HCT116 (cell line): ENCODE data around the gene MALRD1. TPM values are rescaled to one million over a fixed set of nuclear protein-coding genes. Genes with fewer than 3 reads are reported as not detected.

Experiments used
- ATAC-seq: fragments of 200-7000 bp; cut with Tn5 transposase; 2 replicates; pipeline ENCODE4 v1.9.1; 2020; ENCODE audit warnings: mild to moderate bottlenecking, moderate library complexity
- BruUV-seq: library from RNA; stranded (reverse); fragments of 400-500 nt; replicated peaks from 2 replicates; lab custom pipeline; 2021; lab: Mats Ljungman, UMichigan
- CTCF ChIA-PET: fragments of 300-600 bp; sonication (Branson Sonifier 250); formaldehyde crosslinking; loops from one replicate; lab custom pipeline; 2021; ENCODE audit warnings: antibody characterized with exemption; lab: Charles Lee
- POLR2A ChIA-PET: fragments of 300-600, 350-600 bp; sonication (Branson Sonifier 250); formaldehyde crosslinking; loops from one replicate; lab custom pipeline; 2021; ENCODE audit warnings: antibody characterized with exemption; lab: Charles Lee
- RAD21 ChIA-PET, 2 experiments: fragments of 300-600 bp; sonication (Branson Sonifier 250); formaldehyde crosslinking; loops; one replicate each; lab custom pipeline; 2023; ENCODE audit warnings: low total read pairs in 2 of 2; ENCODE audit not compliant: uncharacterized antibody in 2 of 2, unreplicated experiment in 2 of 2, low non-redundant PET in 1 of 2; lab: Charles Lee
- DNase-seq: peaks from one replicate; pipeline ENCODE4 v3.0.0-alpha.2; 2010; ENCODE audit warnings: low read depth, low spot score
- H2AFZ ChIP-seq: fragments of 200-600 bp; shearing (Covaris generic), sonication (generic); 2 replicates; pipeline ENCODE4 v1.6.1; 2017; ENCODE audit warnings: low read depth, mixed run types, mixed read lengths, antibody characterized with exemption, low read length; ENCODE audit not compliant: poor library complexity, severe bottlenecking
- H3K27ac ChIP-seq: 2 replicates; pipeline ENCODE4 v1.5.1; 2012; ENCODE audit warnings: low read depth, low read length
- H3K27me3 ChIP-seq: fragments of 200-600 bp; sonication (generic); 2 replicates; pipeline ENCODE4 v1.6.1; 2016; ENCODE audit warnings: mixed run types, low read length, mixed read lengths; ENCODE audit not compliant: insufficient read depth
- H3K36me3 ChIP-seq, 2 experiments: fragments of 200-500 bp in 1 of 2; fragments of 200-600 bp in 1 of 2; sonication (Bioruptor generic) in 1 of 2; sonication (generic) in 1 of 2; 2 replicates each; pipeline versions ENCODE4 v1.5.1 to v1.6.1; 2014 to 2016; ENCODE audit warnings: low read length in 2 of 2, inconsistent platforms in 1 of 2, mixed read lengths in 1 of 2, mixed run types in 1 of 2; ENCODE audit not compliant: insufficient read depth in 2 of 2, control insufficient read depth in 1 of 2
- H3K4me1 ChIP-seq, 2 experiments: fragments of 200-600 bp in 1 of 2; sonication (generic) in 1 of 2; 2 replicates each; pipeline versions ENCODE4 v1.5.1 to v1.6.1; 2012 to 2017; ENCODE audit warnings: low read length in 2 of 2, inconsistent platforms in 1 of 2, mild to moderate bottlenecking in 1 of 2, mixed read lengths in 1 of 2, mixed run types in 1 of 2, moderate library complexity in 1 of 2; ENCODE audit not compliant: insufficient read depth in 2 of 2, control insufficient read depth in 1 of 2
- H3K4me2 ChIP-seq: fragments of 200-600 bp; sonication (generic); 2 replicates; pipeline ENCODE4 v1.6.1; 2017; ENCODE audit warnings: mixed run types, low read length, mixed read lengths
- H3K4me3 ChIP-seq, 2 experiments: fragments of 200-600 bp in 1 of 2; sonication (generic) in 1 of 2; replicated peaks in 1 of 2; 2 replicates each; pipeline ENCODE4 v1.5.1; 2011 to 2016; ENCODE audit warnings: low read length in 2 of 2, control low read depth in 1 of 2, low read depth in 1 of 2, mild to moderate bottlenecking in 1 of 2, mixed read lengths in 1 of 2, mixed run types in 1 of 2
- H3K79me2 ChIP-seq: fragments of 200-600 bp; sonication (generic); 2 replicates; pipeline ENCODE4 v1.6.1; 2017; ENCODE audit warnings: mild to moderate bottlenecking, mixed run types, low read length, moderate library complexity, mixed read lengths; ENCODE audit not compliant: insufficient read depth
- H3K9ac ChIP-seq: fragments of 200-600 bp; sonication (generic); 2 replicates; pipeline ENCODE4 v1.6.1; 2016; ENCODE audit warnings: low read length, mixed read lengths
- H3K9me2 ChIP-seq: fragments of 200-600 bp; sonication (generic), shearing (Covaris generic); 2 replicates; pipeline ENCODE4 v1.6.1; 2017; ENCODE audit warnings: mixed run types, mild to moderate bottlenecking, moderate library complexity; ENCODE audit not compliant: insufficient read depth
- H3K9me3 ChIP-seq, 2 experiments: fragments of 200-500 bp in 1 of 2; fragments of 200-600 bp in 1 of 2; sonication (Bioruptor generic) in 1 of 2; sonication (generic) in 1 of 2; 2 replicates each; pipeline ENCODE4 v1.6.1; 2014 to 2017; ENCODE audit warnings: low read length in 2 of 2, mixed read lengths in 2 of 2, inconsistent platforms in 1 of 2, low read depth in 1 of 2, mild to moderate bottlenecking in 1 of 2, mixed run types in 1 of 2, moderate library complexity in 1 of 2; ENCODE audit not compliant: control insufficient read depth in 1 of 2, insufficient read depth in 1 of 2
- H4K20me1 ChIP-seq: fragments of 200-600 bp; sonication (generic), shearing (Covaris generic); 2 replicates; pipeline ENCODE4 v1.6.1; 2017; ENCODE audit warnings: mixed run types, mild to moderate bottlenecking, moderate library complexity; ENCODE audit not compliant: insufficient read depth
- CBX3 ChIP-seq: IDR thresholded peaks from 2 replicates; pipeline ENCODE4 v1.6.1; 2012; ENCODE audit warnings: low read depth
- CEBPB ChIP-seq: IDR thresholded peaks from 2 replicates; pipeline ENCODE4 v1.6.1; 2012; ENCODE audit warnings: low read depth
- EGR1 ChIP-seq: IDR thresholded peaks from 2 replicates; pipeline ENCODE4 v1.6.1; 2012; ENCODE audit warnings: low read depth
- EZH2phosphoT487 ChIP-seq: fragments of 200-600 bp; IDR thresholded peaks from 2 replicates; pipeline ENCODE4 v1.6.1; 2018; ENCODE audit warnings: antibody characterized with exemption, borderline replicate concordance
- TCF7L2 ChIP-seq: IDR thresholded peaks from 2 replicates; pipeline ENCODE4 v1.7.0; 2011; ENCODE audit warnings: borderline replicate concordance, inconsistent platforms; ENCODE audit not compliant: insufficient read depth, insufficient read length; ENCODE audit errors: extremely low read depth
- ZNF274 ChIP-seq: fragments of 200-500 bp; sonication (Bioruptor generic); IDR thresholded peaks from 2 replicates; pipeline ENCODE4 v1.6.1; 2014; ENCODE audit warnings: mild to moderate bottlenecking, low read depth, low read length, inconsistent platforms
- intact Hi-C: fragments of 100-400 bp; cut with micrococcal nuclease; formaldehyde crosslinking; loops from 2 replicates; pipeline ENCODE4 v1.10.0; 2022
- total RNA-seq: library from RNA; stranded (reverse); gene quantifications from one replicate; pipeline ENCODE4 v1.2.1, GENCODE V29; 2021; ENCODE audit not compliant: unreplicated experiment
- TF ChIP-seq, protein P1 (sequence below): IDR thresholded peaks from 2 replicates; pipeline ENCODE4 v1.6.1; 2012; ENCODE audit warnings: low read depth

Gene MALRD1
- total RNA-seq, 1 experiment from 2014 or later: not detected

GRCh38 chr10:19702215-19702614 lies 653.6 kb downstream of the MALRD1 start:
- no peaks in the 10 kb centered on the region for H3K9me2 ChIP-seq
- CTCF ChIA-PET: no interaction called here
- no peak for DNase-seq

GRCh38 chr10:19704544-19704943 lies 655.9 kb downstream of the MALRD1 start:
- no TSS peak for BruUV-seq
- no peaks in the 10 kb centered on the region for H3K79me2 ChIP-seq
- ChIA-PET CTCF (no interaction called here), RAD21 (no interaction called here), POLR2A (no interaction called here)
- no peaks in the 10 kb centered on the region for H3K36me3 ChIP-seq
- no peak overlapping the region for H2AFZ ChIP-seq
- no peak overlapping the region for H3K27ac ChIP-seq
- no peaks in the 10 kb centered on the region for H3K27me3 ChIP-seq
- H3K4me2 ChIP-seq: no peak overlapping the region
- ATAC-seq: no peak
- no peaks in the 10 kb centered on the region for H3K4me1 ChIP-seq
- DNase-seq: no peak
- H3K9me2 ChIP-seq: no peaks in the 10 kb centered on the region
- TF ChIP-seq, protein P1, sequence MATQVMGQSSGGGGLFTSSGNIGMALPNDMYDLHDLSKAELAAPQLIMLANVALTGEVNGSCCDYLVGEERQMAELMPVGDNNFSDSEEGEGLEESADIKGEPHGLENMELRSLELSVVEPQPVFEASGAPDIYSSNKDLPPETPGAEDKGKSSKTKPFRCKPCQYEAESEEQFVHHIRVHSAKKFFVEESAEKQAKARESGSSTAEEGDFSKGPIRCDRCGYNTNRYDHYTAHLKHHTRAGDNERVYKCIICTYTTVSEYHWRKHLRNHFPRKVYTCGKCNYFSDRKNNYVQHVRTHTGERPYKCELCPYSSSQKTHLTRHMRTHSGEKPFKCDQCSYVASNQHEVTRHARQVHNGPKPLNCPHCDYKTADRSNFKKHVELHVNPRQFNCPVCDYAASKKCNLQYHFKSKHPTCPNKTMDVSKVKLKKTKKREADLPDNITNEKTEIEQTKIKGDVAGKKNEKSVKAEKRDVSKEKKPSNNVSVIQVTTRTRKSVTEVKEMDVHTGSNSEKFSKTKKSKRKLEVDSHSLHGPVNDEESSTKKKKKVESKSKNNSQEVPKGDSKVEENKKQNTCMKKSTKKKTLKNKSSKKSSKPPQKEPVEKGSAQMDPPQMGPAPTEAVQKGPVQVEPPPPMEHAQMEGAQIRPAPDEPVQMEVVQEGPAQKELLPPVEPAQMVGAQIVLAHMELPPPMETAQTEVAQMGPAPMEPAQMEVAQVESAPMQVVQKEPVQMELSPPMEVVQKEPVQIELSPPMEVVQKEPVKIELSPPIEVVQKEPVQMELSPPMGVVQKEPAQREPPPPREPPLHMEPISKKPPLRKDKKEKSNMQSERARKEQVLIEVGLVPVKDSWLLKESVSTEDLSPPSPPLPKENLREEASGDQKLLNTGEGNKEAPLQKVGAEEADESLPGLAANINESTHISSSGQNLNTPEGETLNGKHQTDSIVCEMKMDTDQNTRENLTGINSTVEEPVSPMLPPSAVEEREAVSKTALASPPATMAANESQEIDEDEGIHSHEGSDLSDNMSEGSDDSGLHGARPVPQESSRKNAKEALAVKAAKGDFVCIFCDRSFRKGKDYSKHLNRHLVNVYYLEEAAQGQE: no peak
- TF ChIP-seq EZH2phosphoT487 (no peak), CEBPB (no peak), TCF7L2 (no peak), CBX3 (no peak), ZNF274 (no peak)
- H3K9me3 ChIP-seq: peaks cover 4 to 5% of the 10 kb centered on the region in 2 experiments; a peak in 2 of 4 replicates
- no peak overlapping the region for H3K9ac ChIP-seq
- no peaks in the 10 kb centered on the region for H4K20me1 ChIP-seq
- H3K4me3 ChIP-seq: no peak overlapping the region
- intact Hi-C loops: no loop called here

More at GRCh38 chr10:19702215-19702614, 653.6 kb downstream of the MALRD1 start:
- no peaks in the 10 kb centered on the region for H3K4me1 ChIP-seq
- H4K20me1 ChIP-seq: no peaks in the 10 kb centered on the region
- no peak overlapping the region for H3K4me2 ChIP-seq
- POLR2A ChIA-PET: no interaction called here
- no peaks in the 10 kb centered on the region for H3K27me3 ChIP-seq
- no TSS peak for BruUV-seq
- ATAC-seq: no peak
- H2AFZ ChIP-seq: no peak overlapping the region
- H3K9me3 ChIP-seq: peaks cover 5 to 12% of the 10 kb centered on the region in 2 experiments; a peak in 2 of 4 replicates
- H3K4me3 ChIP-seq: no peak overlapping the region
- H3K27ac ChIP-seq: no peak overlapping the region
- no peaks in the 10 kb centered on the region for H3K79me2 ChIP-seq
- RAD21 ChIA-PET: no interaction called here
- no peak for TF ChIP-seq EGR1
- H3K9ac ChIP-seq: no peak overlapping the region
- intact Hi-C loops: no loop called here
- no peaks in the 10 kb centered on the region for H3K36me3 ChIP-seq
